ENCODE measurements around the gene TCF4.
A peak's percentile ranks its signal among the peaks of the same experiment; 100 is the strongest.

The TCF4 gene

DNA sequence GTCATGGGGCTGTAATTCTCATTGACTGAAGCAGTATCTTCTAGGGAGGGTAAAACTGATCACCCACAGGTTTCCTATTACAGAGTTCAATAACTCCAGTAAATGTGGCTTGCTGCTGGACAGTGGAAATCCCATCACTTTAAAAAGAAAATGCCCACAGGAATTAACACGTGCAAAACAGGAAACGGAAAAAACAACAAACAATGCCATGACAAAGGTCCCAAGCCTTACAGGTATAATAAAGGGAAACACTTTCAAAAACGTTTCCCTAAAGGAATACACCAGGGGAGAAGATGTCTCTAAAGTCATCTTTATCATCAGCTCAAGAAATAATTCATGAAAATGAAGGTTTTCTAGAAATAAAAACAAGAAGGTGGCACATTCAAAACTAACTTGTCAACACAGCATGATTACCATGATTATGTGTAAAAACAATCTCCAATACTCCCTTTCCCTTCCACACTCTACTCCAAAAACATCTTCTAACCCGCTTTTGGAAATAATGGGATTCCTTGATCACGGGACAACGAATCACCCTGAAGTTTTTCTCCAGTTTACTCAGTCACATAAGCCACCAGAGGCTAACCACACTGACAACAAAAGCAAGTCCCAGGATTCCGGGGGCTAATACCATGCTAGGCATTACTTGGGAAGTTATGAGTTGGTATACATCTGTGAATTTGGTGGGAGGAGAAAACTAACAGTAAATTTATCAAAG, 167.9 kb downstream of the TCF4 start:
- no peak for TF ChIP-seq SPI1 (IDR thresholded peaks at IDR 0.05; ENCODE audit: low read depth, low read length)
- no peak for TF ChIP-seq TAF1 (IDR thresholded peaks at IDR 0.05; ENCODE audit: low read depth, low read length)
- no peak for TF ChIP-seq PAX5 (IDR thresholded peaks at IDR 0.05; ENCODE audit: insufficient read depth, low read length, severe bottlenecking)
- no peak for TF ChIP-seq POLR2A (IDR thresholded peaks at IDR 0.05; ENCODE audit: low read depth, low read length)
- TF ChIP-seq POU2F2 (IDR thresholded peaks at IDR 0.05; ENCODE audit: low read depth, low read length), result no peak
- TF ChIP-seq POLR2AphosphoS5 (IDR thresholded peaks at IDR 0.05; ENCODE audit: low read depth, low read length), result no peak
- FAIRE-seq (peak; percentile 67), DNase-seq (ENCODE audit: insufficient read length, low spot score) (no peak)

- FAIRE-seq (peak; percentile 48), DNase-seq (ENCODE audit: insufficient read length, low spot score) (no peak)
- TF ChIP-seq POU2F2 (IDR thresholded peaks at IDR 0.05; ENCODE audit: low read depth, low read length) (no peak), TAF1 (IDR thresholded peaks at IDR 0.05; ENCODE audit: low read depth, low read length) (no peak), POLR2A (IDR thresholded peaks at IDR 0.05; ENCODE audit: low read depth, low read length) (no peak), SPI1 (IDR thresholded peaks at IDR 0.05; ENCODE audit: low read depth, low read length) (no peak), POLR2AphosphoS5 (IDR thresholded peaks at IDR 0.05; ENCODE audit: low read depth, low read length) (no peak), PAX5 (IDR thresholded peaks at IDR 0.05; ENCODE audit: insufficient read depth, low read length, severe bottlenecking) (no peak)
These were observed 168.7 kb downstream of the TCF4 start for GRCh38 chr18:55419132-55419946.

- DNase-seq (ENCODE audit: insufficient read length, low spot score) (no peak), FAIRE-seq (peak; percentile 65)
- no peak for TF ChIP-seq TAF1 (IDR thresholded peaks at IDR 0.05; ENCODE audit: low read depth, low read length)
- TF ChIP-seq POLR2AphosphoS5 (IDR thresholded peaks at IDR 0.05; ENCODE audit: low read depth, low read length), result no peak
- no peak for TF ChIP-seq POU2F2 (IDR thresholded peaks at IDR 0.05; ENCODE audit: low read depth, low read length)
- TF ChIP-seq SPI1 (IDR thresholded peaks at IDR 0.05; ENCODE audit: low read depth, low read length), result no peak
- TF ChIP-seq PAX5 (IDR thresholded peaks at IDR 0.05; ENCODE audit: insufficient read depth, low read length, severe bottlenecking), result no peak
- no peak for TF ChIP-seq POLR2A (IDR thresholded peaks at IDR 0.05; ENCODE audit: low read depth, low read length)
These were observed 169.6 kb downstream of the TCF4 start for GRCh38 chr18:55418439-55418838.

GRCh38 chr18:55416791-55417190, 171.2 kb downstream of the TCF4 start:
- DNase-seq (ENCODE audit: insufficient read length, low spot score) (no peak), FAIRE-seq (no peak)
- TF ChIP-seq POLR2AphosphoS5 (IDR thresholded peaks at IDR 0.05; ENCODE audit: low read depth, low read length) (no peak), POLR2A (IDR thresholded peaks at IDR 0.05; ENCODE audit: low read depth, low read length) (no peak)

- FAIRE-seq, result peak; percentile 89
- no peak for TF ChIP-seq PAX5 (IDR thresholded peaks at IDR 0.05; ENCODE audit: insufficient read depth, low read length, severe bottlenecking)
- no peak for TF ChIP-seq POLR2AphosphoS5 (IDR thresholded peaks at IDR 0.05; ENCODE audit: low read depth, low read length)
- no peak for TF ChIP-seq POLR2A (IDR thresholded peaks at IDR 0.05; ENCODE audit: low read depth, low read length)
These were observed 172.6 kb downstream of the TCF4 start for GRCh38 chr18:55415258-55415871.

DNA sequence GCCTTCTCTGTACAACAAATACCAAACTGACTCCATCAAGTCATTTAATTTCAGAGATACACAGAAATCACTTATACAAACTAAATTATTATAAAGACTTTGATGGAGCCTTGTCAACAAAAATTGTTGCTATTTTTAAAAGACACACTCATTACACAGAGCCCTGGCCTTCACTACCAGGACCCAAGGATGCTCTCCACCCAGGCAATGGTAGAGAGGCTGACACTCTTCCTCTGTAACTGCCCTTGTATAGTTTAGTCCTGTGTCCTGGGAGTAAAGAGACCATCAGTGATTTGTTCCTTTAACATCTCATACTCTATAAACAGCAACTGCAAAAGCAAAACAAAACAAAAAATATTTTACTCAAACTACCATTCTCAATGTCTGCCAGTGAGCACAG, 173.5 kb downstream of the TCF4 start:
- TF ChIP-seq TAF1 (IDR thresholded peaks at IDR 0.05; ENCODE audit: low read depth, low read length), result no peak
- no peak for TF ChIP-seq SPI1 (IDR thresholded peaks at IDR 0.05; ENCODE audit: low read depth, low read length)
- no peak for TF ChIP-seq POLR2AphosphoS5 (IDR thresholded peaks at IDR 0.05; ENCODE audit: low read depth, low read length)
- no peak for TF ChIP-seq POU2F2 (IDR thresholded peaks at IDR 0.05; ENCODE audit: low read depth, low read length)
- TF ChIP-seq PAX5 (IDR thresholded peaks at IDR 0.05; ENCODE audit: insufficient read depth, low read length, severe bottlenecking), result no peak
- no peak for TF ChIP-seq POLR2A (IDR thresholded peaks at IDR 0.05; ENCODE audit: low read depth, low read length)
- no peak for DNase-seq (ENCODE audit: insufficient read length, low spot score)
- no peak for FAIRE-seq

More at GRCh38 chr18:55415258-55415871, 172.6 kb downstream of the TCF4 start:
- DNase-seq (ENCODE audit: insufficient read length, low spot score), result no peak

- DNase-seq (ENCODE audit: insufficient read length, low spot score), result no peak
- TF ChIP-seq TAF1 (IDR thresholded peaks at IDR 0.05; ENCODE audit: low read depth, low read length) (no peak), PAX5 (IDR thresholded peaks at IDR 0.05; ENCODE audit: insufficient read depth, low read length, severe bottlenecking) (no peak), POU2F2 (IDR thresholded peaks at IDR 0.05; ENCODE audit: low read depth, low read length) (no peak), POLR2A (IDR thresholded peaks at IDR 0.05; ENCODE audit: low read depth, low read length) (no peak), SPI1 (IDR thresholded peaks at IDR 0.05; ENCODE audit: low read depth, low read length) (no peak), POLR2AphosphoS5 (IDR thresholded peaks at IDR 0.05; ENCODE audit: low read depth, low read length) (no peak)
- FAIRE-seq, result no peak
These were observed 174.5 kb downstream of the TCF4 start for GRCh38 chr18:55413474-55413873.

DNA sequence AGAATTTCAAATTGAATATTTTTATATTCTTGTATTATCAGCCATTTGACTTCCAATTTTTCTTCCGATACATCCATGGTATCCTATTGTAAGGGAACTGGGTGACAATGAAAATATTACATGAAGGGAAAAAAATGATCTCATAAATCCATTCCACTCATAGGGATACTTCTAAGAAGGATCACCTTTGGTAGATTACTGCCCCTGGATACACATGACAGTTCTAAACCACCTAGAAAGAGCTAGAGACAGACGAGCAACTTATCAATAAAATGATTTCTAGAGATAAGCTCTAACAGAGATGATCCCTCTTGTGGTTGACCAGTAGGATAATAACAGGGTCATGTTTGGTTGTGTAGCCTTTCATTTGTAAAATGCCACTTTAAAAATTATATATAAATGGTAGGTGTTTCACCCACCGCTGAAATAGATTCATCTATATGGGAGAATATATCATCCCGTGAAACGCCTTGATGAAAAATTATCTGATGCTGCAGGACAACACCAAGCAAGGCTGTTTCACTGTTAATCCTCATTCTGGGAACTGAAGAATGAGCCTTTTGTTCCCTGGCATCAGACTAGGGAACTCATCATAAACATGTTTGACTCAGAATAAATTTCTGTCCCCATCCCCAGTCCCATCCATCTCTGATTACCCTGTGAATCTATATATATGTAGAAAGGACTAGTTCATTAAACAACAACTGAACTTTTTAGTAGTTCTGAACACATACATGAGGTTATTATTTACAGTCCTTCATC, 180.0 kb downstream of the TCF4 start:
- DNase-seq (ENCODE audit: insufficient read length, low spot score), result no peak
- FAIRE-seq, result no peak
- no peak for TF ChIP-seq POLR2A (IDR thresholded peaks at IDR 0.05; ENCODE audit: low read depth, low read length)
- no peak for TF ChIP-seq SPI1 (IDR thresholded peaks at IDR 0.05; ENCODE audit: low read depth, low read length)
- no peak for TF ChIP-seq PAX5 (IDR thresholded peaks at IDR 0.05; ENCODE audit: insufficient read depth, low read length, severe bottlenecking)
- TF ChIP-seq POLR2AphosphoS5 (IDR thresholded peaks at IDR 0.05; ENCODE audit: low read depth, low read length), result no peak
- TF ChIP-seq TAF1 (IDR thresholded peaks at IDR 0.05; ENCODE audit: low read depth, low read length), result no peak
- TF ChIP-seq POU2F2 (IDR thresholded peaks at IDR 0.05; ENCODE audit: low read depth, low read length), result no peak

DNA sequence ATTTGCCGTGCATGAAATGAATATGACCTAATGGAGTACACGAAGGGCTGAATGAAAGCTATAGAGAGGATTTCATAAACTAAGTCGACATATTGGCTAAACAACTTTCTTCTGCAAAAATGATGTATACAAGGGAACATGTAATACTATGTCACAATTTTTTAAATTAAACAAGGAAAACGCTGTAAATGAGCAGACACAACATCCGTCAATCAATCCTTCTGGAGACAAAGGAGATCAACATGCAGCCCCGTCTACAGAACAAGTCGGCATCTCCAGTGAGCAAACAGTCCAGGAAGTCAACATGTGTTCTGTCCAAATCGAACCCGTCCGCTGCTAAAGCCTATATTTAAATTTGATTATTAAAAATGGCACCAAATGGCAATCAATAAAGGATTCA, 180.8 kb downstream of the TCF4 start:
- no peak for DNase-seq (ENCODE audit: insufficient read length, low spot score)
- FAIRE-seq, result no peak
- no peak for TF ChIP-seq PAX5 (IDR thresholded peaks at IDR 0.05; ENCODE audit: insufficient read depth, low read length, severe bottlenecking)
- no peak for TF ChIP-seq POLR2A (IDR thresholded peaks at IDR 0.05; ENCODE audit: low read depth, low read length)
- TF ChIP-seq POLR2AphosphoS5 (IDR thresholded peaks at IDR 0.05; ENCODE audit: low read depth, low read length), result no peak
- TF ChIP-seq SPI1 (IDR thresholded peaks at IDR 0.05; ENCODE audit: low read depth, low read length), result no peak
- no peak for TF ChIP-seq TAF1 (IDR thresholded peaks at IDR 0.05; ENCODE audit: low read depth, low read length)
- no peak for TF ChIP-seq POU2F2 (IDR thresholded peaks at IDR 0.05; ENCODE audit: low read depth, low read length)
